ENCODE results near the gene ANKS1B.

- TF ChIP-seq CTCF (IDR thresholded peaks at IDR 0.05), result no peak
- no peak for TF ChIP-seq POLR2AphosphoS5 (IDR thresholded peaks at IDR 0.05)
- TF ChIP-seq EP300 (IDR thresholded peaks at IDR 0.05), result no peak
These were observed 13.1 kb upstream of the ANKS1B start for GRCh38 chr12:99997806-99998205.

Data from suprapubic skin (tissue), 4 donors.